Stimulated activated CD4-positive, alpha-beta T cell treated with anti-CD3 and anti-CD28 coated beads, Interleukin-1b, Interleukin-23, amount 100 ng/mL, for 48 hours (primary cell): ENCODE measurements around the gene NRP2.

ENCODE experiments used
- DNase-seq: peaks from one replicate; pipeline ENCODE4 v3.0.0-alpha.2; 2020

The NRP2 gene

DNA sequence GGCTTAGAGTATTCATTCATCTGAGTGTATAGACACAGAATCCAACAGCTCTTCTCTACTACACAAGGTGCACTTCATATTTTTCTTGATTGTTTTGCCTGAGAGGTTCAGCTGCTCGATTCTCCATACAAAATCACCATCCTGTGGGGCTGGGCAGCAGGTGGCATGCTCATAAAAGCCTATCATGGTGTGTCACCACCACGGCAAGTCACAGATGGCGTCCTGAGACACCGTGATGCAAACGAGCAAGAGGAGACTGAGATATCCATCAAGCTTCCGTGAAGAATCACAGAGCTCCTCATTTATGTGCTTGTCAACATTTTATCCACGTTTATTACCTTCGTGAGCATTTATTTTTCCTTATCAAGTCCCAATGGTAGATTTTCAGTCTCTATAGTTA is 22.4 kb upstream of the NRP2 start:
- no peak for DNase-seq

- DNase-seq = peak; percentile 21
Observed at GRCh38 chr2:205660521-205661124, 21.7 kb upstream of the NRP2 start.

DNA sequence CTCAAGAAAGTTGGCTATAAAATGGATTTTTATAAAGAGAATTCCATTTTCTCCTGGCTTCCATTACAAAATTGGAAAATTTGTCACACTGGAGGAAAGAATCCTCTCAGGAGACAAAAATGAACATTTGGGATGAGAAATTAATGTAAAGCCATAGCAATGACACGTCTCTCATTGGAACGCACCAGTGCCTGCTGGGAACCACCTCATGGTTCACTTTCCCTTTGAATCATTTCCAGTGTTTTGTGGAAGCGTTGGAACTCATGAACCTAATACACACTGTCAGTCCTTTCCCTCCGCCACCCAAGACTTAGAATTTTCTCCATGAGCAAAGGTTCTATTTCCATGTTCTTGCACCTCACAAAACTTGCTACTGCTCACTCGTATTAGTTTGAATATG is 21.0 kb upstream of the NRP2 start:
- no peak for DNase-seq

- DNase-seq = no peak
Observed at GRCh38 chr2:205662206-205662965, 19.9 kb upstream of the NRP2 start.

GRCh38 chr2:205665791-205666190 is 16.5 kb upstream of the NRP2 start:
- DNase-seq = no peak

DNA sequence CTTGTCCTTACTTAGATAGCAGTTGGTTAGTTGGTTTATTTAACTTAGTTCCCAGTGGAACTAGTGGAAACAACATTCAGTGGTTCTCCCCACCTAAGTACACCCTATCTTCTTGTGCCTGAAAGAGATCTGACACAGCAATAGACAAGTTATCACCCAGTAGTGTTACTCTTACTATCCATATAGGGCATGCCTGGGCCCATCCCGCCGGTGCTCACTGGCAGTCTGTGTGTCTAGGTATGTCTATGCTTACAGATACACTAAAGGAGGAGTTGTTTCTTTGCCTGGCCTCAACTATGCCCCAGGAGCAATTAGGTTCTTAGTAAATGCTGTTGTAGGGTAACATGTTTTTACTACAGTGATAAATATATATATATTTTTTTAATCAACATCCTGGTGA is 12.0 kb upstream of the NRP2 start:
- no peak for DNase-seq

GRCh38 chr2:205673312-205673711 is 9.0 kb upstream of the NRP2 start:
- no peak for DNase-seq

DNA sequence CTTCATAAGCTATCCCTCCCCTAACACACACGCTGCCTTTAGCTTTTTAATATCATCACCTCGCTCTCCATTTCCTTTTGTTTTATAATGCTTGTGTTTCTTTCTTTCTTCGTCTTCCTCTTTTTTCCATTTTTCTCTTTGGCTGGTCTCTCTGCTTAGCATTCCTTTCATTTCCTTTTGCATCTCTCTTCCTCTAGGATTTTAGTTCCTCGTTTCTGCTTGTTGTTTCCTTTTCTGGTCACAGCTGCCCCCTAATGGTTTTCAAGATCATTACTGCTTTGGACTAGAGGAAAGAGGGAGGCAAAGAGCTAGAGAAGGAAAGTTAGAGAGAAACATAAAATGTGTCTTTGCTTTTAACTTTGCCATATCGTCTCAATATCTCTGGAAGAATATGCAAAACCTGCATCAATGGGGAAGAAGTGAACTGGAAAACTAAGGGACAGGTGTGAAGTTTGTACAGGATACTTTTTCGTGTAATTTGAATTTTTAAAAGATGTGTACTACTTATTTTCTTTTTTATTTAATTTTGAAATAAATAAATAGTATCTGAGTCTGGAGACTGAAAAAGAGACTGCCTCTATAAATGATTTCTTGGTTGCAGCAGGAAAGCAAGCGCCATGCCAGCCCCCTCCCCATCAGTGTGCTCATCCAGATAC is 6.3 kb upstream of the NRP2 start:
- DNase-seq = no peak

DNA sequence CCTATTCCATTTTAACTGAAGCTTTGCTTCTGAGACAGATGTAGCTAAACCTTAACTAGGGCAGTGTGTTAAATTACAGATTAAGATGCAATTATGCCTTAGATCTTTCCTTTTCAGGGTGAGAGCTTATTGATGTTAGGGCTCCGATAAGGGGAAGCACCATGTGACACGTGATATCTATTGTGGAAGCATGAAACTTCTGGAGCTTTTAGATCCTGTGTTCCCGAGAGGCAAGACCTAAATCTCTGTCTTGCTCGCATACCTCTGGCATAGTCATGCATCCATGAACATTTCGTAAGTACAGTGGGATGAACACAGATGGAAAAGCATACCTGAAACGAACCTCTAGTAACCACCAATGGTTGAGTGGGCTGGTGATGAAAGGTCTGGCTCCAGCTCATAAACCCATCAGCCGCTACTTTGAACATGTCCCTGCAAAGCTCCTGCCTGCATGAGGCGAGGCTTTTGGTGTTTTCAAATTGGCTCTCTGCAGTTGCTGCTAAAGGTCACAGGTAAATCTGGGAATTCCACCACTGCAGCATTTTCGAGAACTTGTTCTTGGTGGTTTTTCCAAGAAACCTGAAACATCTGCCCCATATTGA is 3.7 kb upstream of the NRP2 start:
- no peak for DNase-seq

DNA sequence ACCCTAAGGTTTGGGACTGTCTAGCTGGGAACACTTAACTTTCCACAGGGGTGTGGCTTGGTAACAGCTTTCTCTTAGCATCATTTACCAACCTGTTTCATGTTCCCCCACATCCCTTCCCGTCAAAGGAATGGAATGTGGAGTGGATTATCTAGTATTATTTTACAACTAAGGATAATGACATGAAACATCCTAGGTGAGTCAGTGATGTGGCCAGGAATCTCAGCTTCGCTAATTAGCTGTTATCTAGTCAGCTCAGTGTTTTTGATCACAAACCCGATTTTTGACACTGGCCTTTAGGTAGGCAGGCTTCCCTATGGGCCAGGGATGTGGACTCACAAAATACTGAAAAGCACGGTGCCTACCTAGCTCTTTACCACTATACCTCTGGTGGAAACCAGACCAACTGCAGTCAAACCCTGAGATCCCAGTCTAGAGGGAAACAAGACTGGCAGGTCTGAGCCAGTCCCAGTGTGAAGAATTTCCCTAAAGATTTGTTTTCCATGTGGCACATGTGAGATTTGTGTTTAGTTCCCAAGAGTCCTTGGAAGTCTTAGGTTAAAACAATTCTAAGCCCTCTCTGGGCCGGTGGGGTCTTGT is 2.8 kb upstream of the NRP2 start:
- no peak for DNase-seq

DNA sequence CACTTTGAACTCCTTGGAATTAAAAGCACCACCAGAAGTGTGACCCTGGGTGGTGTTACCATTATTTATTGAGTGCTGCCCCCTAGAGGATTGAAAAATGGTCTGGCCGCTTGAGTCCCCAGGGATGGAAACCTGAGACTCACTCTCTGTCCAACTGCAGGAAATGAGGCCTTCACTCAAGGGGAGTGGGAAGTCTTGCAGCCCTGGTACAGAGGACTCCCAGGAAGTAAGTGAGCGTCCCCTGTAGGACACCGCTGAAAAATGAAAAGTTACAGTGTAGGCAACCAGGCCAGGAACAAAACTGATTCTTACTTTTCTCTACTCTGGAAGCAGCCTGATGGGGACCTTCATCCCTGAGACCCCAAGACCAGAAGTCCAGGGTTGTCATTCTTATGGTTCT is 2.2 kb upstream of the NRP2 start:
- DNase-seq = peak; percentile 20

- no peak for DNase-seq
Observed at GRCh38 chr2:205680903-205681302, 1.4 kb upstream of the NRP2 start.

GRCh38 chr2:205681401-205682238 is 681 bp upstream of the NRP2 start:
- no peak for DNase-seq

DNA sequence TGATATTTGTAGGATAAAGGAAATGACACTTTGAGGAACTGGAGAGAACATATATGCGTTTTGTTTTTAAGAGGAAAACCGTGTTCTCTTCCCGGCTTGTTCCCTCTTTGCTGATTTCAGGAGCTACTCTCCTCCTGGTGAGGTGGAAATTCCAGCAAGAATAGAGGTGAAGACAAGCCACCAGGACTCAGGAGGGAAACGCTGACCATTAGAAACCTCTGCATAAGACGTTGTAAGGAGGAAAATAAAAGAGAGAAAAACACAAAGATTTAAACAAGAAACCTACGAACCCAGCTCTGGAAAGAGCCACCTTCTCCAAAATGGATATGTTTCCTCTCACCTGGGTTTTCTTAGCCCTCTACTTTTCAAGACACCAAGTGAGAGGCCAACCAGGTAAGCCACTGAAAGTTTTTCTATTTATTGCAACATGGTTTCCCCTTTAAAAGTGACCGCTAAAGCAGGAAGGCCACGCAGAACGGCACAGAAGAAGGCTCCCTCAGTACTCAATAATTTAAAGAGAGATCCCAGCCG is 735 bp downstream of the NRP2 start:
- DNase-seq = no peak

- no peak for DNase-seq
Observed at GRCh38 chr2:205683502-205684367, 1.4 kb downstream of the NRP2 start.

DNA sequence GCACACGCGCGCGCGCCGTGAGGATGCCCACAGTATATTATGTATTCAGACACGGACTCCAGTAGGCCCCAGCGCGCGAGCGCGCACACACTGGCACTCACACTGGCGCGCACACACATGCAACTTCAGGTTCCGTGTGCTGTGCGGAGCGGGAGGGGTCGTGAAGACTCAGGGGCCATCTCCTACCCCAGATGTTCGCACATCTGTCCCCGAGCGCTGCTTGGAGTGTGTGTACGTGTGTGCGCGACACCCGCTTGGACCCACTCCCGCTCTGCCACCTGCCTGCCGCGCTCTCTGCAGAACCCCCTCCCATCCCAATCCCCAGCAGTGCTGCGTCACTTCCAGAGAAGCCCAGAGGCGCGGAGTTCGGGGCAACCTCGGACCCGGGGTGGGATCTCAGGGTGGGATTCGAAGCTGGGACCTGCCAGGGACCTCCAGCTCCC is 2.6 kb downstream of the NRP2 start:
- DNase-seq = no peak

GRCh38 chr2:205685314-205686055 is 3.2 kb downstream of the NRP2 start:
- no peak for DNase-seq

GRCh38 chr2:205686056-205686782 is 3.9 kb downstream of the NRP2 start:
- DNase-seq = no peak

GRCh38 chr2:205686783-205687640 is 4.7 kb downstream of the NRP2 start:
- no peak for DNase-seq
